BLaER1 (cell line): ENCODE measurements around the gene DDX39A.
A peak's percentile ranks its signal among the peaks of the same experiment; 100 is the strongest.
"Not testable (repeated sequence)": the region's sequence is repeated elsewhere in the genome, so short reads cannot be mapped to it uniquely, and the experiment has no call there.

Experiments
- H3K27ac ChIP-seq: shearing (Covaris generic); formaldehyde crosslinking; 2 replicates; pipeline ENCODE4 v1.8.1; 2022
- H3K27me3 ChIP-seq: shearing (Covaris generic); formaldehyde crosslinking; 2 replicates; pipeline ENCODE4 v1.8.1; 2022
- H3K36me3 ChIP-seq: shearing (Covaris generic); formaldehyde crosslinking; 2 replicates; pipeline ENCODE4 v1.8.1; 2022
- H3K4me1 ChIP-seq: shearing (Covaris generic); formaldehyde crosslinking; 2 replicates; pipeline ENCODE4 v1.8.1; 2022
- H3K4me2 ChIP-seq: shearing (Covaris generic); formaldehyde crosslinking; 2 replicates; pipeline ENCODE4 v1.8.1; 2022
- H3K4me3 ChIP-seq: shearing (Covaris generic); formaldehyde crosslinking; 2 replicates; pipeline ENCODE4 v1.8.1; 2022
- H3K9ac ChIP-seq: shearing (Covaris generic); formaldehyde crosslinking; 2 replicates; pipeline ENCODE4 v1.8.1; 2022
- H3K9me3 ChIP-seq: shearing (Covaris generic); formaldehyde crosslinking; 2 replicates; pipeline ENCODE4 v1.8.1; 2022
- H4K20me1 ChIP-seq: shearing (Covaris generic); formaldehyde crosslinking; 2 replicates; pipeline ENCODE4 v1.8.1; 2022
- Cebpa-rat ChIP-seq: shearing (Covaris generic); IDR thresholded peaks from 2 replicates; pipeline ENCODE4 v1.8.1; 2022

Gene DDX39A

DNA sequence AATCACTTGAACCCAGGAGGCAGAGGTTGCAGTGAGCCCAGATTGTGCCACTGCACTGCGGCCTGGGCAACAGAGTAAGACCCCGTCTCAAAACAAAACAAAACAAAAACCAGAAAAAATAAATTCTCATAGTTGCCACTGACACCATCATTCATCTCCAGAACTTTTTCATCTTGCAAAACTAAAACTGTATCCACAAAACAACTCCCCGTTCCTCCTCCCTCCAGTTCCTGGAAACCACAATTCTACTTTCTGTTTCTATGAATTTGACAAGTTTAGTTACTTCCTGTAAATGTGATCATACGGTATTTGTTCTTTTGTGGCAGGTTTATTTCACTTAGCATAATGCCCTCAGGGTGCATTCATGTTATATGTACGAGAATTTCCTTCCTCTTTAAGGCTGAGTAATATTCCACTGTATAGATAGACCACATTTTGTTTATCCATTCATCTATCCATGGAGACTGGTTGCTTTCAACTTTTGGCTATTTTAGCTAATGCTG, 51.1 kb downstream of the DDX39A start:
- no peaks in the 10 kb centered on the region for H4K20me1 ChIP-seq
- no peak overlapping the region for H3K4me3 ChIP-seq
- H3K4me1 ChIP-seq, result peaks cover 98% of the 10 kb centered on the region
- no peaks in the 10 kb centered on the region for H3K36me3 ChIP-seq
- H3K4me2 ChIP-seq, result peak overlapping the region; percentile 39
- TF ChIP-seq Cebpa-rat, result no peak
- H3K9ac ChIP-seq, result no peak overlapping the region
- H3K27ac ChIP-seq, result no peak overlapping the region
- no peaks in the 10 kb centered on the region for H3K9me3 ChIP-seq
- no peaks in the 10 kb centered on the region for H3K27me3 ChIP-seq

DNA sequence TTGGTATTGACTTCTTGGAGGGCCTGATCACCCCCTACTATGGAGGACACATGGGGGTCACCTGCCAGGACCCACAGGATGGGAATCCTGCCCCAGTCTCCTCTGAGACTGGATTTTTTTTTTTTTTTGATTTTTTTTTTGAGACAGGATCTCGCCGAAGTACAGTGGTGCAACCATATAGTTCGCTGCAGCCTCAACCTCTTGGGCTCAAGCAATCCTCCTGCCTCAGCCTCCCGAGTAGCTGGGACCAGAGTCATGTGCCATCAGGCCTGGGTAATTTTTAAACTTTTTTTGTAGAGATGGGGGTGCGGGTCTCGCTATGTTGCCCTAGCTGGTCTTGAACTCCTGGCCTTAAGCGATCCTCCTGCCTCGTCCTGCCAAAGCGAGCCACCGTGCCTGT, 52.1 kb downstream of the DDX39A start:
- Histone ChIP-seq H3K27ac (no peak overlapping the region), H3K36me3 (no peaks in the 10 kb centered on the region), H4K20me1 (no peaks in the 10 kb centered on the region), H3K27me3 (no peaks in the 10 kb centered on the region), H3K9ac (no peak overlapping the region), H3K4me2 (peak overlapping the region; percentile 65; the same call in 1 of the 2 replicates), H3K4me1 (peaks cover 97% of the 10 kb centered on the region), H3K9me3 (no peaks in the 10 kb centered on the region), H3K4me3 (no peak overlapping the region)
- no peak for TF ChIP-seq Cebpa-rat

DNA sequence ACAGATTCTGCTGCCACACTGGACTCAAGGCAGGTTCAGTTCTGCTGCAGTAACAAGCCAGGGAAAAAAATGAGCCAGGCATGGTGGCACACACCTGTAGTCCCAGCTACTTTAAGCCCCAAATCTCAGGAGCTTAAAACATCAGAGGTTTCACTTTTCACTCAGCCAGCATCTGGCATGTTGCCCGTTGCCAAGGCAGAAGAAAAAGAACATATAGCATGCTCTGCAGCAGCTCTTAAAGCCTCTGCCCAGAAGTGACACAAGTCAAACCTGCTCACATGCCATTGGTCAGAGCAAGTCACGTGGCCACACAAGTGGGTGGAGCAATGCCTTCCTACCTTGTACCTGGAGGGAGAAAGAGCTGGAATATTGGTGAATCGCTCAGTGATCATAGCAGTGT, 52.6 kb downstream of the DDX39A start:
- H4K20me1 ChIP-seq, result no peaks in the 10 kb centered on the region
- no peak overlapping the region for H3K9ac ChIP-seq
- H3K4me3 ChIP-seq, result no peak overlapping the region
- no peak overlapping the region for H3K27ac ChIP-seq
- H3K4me1 ChIP-seq, result peaks cover 97% of the 10 kb centered on the region
- H3K27me3 ChIP-seq, result no peaks in the 10 kb centered on the region
- peak overlapping the region; percentile 65 for H3K4me2 ChIP-seq
- no peak for TF ChIP-seq Cebpa-rat
- H3K9me3 ChIP-seq, result no peaks in the 10 kb centered on the region
- H3K36me3 ChIP-seq, result no peaks in the 10 kb centered on the region

DNA sequence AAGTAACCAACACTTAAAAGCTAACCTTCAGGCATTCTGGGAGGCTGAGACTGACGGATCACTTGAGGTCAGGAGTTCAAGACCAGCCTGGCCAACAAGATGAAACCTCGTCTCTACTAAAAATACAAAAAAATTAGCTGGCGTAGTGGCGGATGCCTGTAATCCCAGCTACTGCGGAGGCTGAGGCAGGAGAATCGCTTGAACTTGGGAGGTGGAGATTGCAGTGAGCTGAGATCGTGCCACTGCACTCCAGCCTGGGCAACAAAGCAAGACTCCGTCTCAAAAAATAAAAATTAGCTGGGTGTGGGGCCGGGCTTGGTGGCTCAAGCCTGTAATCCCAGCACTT, 55.1 kb downstream of the DDX39A start:
- H3K4me3 ChIP-seq, result peak overlapping the region; percentile 69
- not testable (repeated sequence) for H3K36me3 ChIP-seq, H4K20me1 ChIP-seq, H3K27me3 ChIP-seq, H3K9me3 ChIP-seq
- peaks cover 74% of the 10 kb centered on the region for H3K4me1 ChIP-seq
- peak overlapping the region; percentile 89 for H3K4me2 ChIP-seq
- peak overlapping the region; percentile 94 for H3K27ac ChIP-seq
- H3K9ac ChIP-seq, result peak overlapping the region; percentile 87

DNA sequence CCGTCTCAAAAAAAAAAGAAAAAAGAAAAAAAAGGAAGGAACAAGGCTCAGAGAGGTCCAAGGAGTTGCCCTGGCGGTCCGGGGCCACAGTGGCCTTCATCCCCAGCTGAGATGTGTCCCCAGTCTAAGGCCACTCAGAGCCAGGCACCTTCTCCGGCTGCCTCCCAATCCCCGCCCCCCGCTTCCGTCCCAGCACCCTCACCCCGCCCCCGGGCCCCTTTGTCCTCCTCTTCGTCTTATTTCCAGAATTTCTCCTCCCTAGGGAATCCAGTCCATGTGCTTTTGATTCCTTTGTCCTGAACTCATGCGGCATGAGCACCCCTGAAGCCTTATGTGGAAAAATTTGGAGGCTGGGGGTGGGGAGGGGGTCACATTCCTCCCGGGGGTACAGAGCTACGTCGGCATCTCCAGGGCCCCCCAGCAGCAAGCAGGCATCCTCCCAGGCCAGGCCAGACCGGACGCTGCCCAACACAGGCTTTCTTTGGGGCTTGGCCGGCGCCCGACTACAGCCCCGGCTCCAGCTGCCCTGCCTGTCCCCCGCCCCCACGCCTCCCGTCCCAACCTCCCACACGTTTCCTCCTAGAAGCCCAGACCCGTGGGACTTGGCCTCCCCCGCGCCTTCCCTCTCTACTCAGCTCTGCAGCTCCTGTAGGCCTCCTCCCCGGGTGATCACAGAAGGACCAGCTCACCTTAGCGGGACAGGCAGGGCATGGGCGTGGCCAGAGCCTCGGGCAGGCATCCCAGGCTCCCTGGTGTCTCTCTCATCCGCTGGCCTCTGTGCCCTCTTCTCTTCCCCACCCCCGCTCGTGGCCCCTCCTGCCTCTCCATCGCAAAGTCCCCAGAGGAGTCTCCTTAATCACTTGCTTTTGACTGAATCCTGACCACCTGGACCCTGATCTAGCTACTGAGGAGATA, 55.7 kb downstream of the DDX39A start:
- no peaks in the 10 kb centered on the region for H3K27me3 ChIP-seq
- H3K4me1 ChIP-seq, result peaks cover 72% of the 10 kb centered on the region
- no peaks in the 10 kb centered on the region for H4K20me1 ChIP-seq
- H3K9ac ChIP-seq, result peak overlapping the region; percentile 87
- H3K4me3 ChIP-seq, result peak overlapping the region; percentile 69
- TF ChIP-seq Cebpa-rat, result no peak
- no peaks in the 10 kb centered on the region for H3K9me3 ChIP-seq
- H3K4me2 ChIP-seq, result peak overlapping the region; percentile 89
- peak overlapping the region; percentile 94 for H3K27ac ChIP-seq
- H3K36me3 ChIP-seq, result no peaks in the 10 kb centered on the region

DNA sequence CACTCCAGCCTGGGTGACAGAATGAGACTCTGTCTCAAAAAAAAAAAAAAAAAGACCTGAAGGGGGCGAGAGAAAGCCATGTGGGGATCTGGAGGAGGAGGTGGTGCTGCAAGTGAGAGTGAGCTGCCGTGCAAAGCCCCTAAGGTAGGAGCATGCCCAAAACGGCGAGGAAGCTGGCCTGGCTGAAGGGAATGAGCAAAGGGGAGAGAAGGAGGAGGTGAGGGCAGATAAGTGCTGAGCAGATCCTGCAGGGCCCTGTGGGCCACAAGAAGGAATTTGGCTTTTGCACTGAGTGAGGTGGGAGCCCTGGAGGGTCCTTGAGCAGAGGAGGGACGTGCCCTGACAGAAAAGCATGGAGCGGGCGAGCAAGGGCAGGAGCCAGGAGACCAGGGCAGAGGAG, 57.3 kb downstream of the DDX39A start:
- H3K4me2 ChIP-seq, result peak overlapping the region; percentile 77
- H3K4me1 ChIP-seq, result peaks cover 72% of the 10 kb centered on the region

More for the DNA sequence above, 57.3 kb downstream of the DDX39A start:
- peak overlapping the region; percentile 55 for H3K27ac ChIP-seq
- H3K27me3 ChIP-seq, result no peaks in the 10 kb centered on the region
- H3K4me3 ChIP-seq, result no peak overlapping the region
- H4K20me1 ChIP-seq, result no peaks in the 10 kb centered on the region
- TF ChIP-seq Cebpa-rat, result no peak
- H3K9ac ChIP-seq, result no peak overlapping the region; the same call in 1 of the 2 replicates
- H3K9me3 ChIP-seq, result no peaks in the 10 kb centered on the region
- H3K36me3 ChIP-seq, result no peaks in the 10 kb centered on the region
